Endothelial cell of umbilical vein (primary cell): ENCODE results near the gene CDH9. TPM values are rescaled to one million over a fixed set of nuclear protein-coding genes. Genes with fewer than 3 reads are reported as not detected.

Source experiments
- BruUV-seq: library from RNA; stranded (reverse); fragments of 400-500 nt; replicated peaks from 2 replicates; lab custom pipeline; 2021; lab: Mats Ljungman, UMichigan
- CTCF ChIA-PET: fragments of 300-600, 350-600 bp; sonication (Branson Sonifier 250); formaldehyde crosslinking; loops from one replicate; lab custom pipeline; 2021; ENCODE audit warnings: antibody characterized with exemption, inconsistent platforms; lab: Charles Lee
- POLR2A ChIA-PET: fragments of 300-600, 350-600 bp; sonication (Branson Sonifier 250); formaldehyde crosslinking; loops from one replicate; lab custom pipeline; 2021; ENCODE audit warnings: antibody characterized with exemption, inconsistent platforms; lab: Charles Lee
- DNase-seq: peaks from one replicate; pipeline ENCODE4 v3.0.0-alpha.2; 2011; ENCODE audit warnings: low read depth, low spot score
- FAIRE-seq: peaks from 2 replicates; lab custom pipeline; 2011; peaks lifted over from hg19 to GRCh38; lab: Jason Lieb, UNC
- H2AFZ ChIP-seq: 2 replicates; pipeline ENCODE4 v1.6.0; 2012; ENCODE audit warnings: low read depth, low read length, control low read depth, inconsistent platforms
- H3K27ac ChIP-seq: 2 replicates; pipeline ENCODE4 v1.5.1; 2011; ENCODE audit warnings: low read depth, mild to moderate bottlenecking, control low read depth, low read length, moderate library complexity; ENCODE audit not compliant: insufficient read depth
- H3K27me3 ChIP-seq, 2 experiments: 2 replicates each; pipeline versions ENCODE4 v1.6.0 to v1.6.1; 2011; ENCODE audit warnings: low read length in 2 of 2, mixed read lengths in 1 of 2; ENCODE audit not compliant: control insufficient read depth in 2 of 2, insufficient read depth in 2 of 2
- H3K36me3 ChIP-seq, 2 experiments: 2 replicates in 1 of 2; 3 replicates in 1 of 2; pipeline ENCODE4 v1.5.1; 2011; ENCODE audit warnings: low read length in 2 of 2, mild to moderate bottlenecking in 1 of 2, moderate library complexity in 1 of 2; ENCODE audit not compliant: control insufficient read depth in 2 of 2, insufficient read depth in 2 of 2; ENCODE audit errors: extremely low read depth in 1 of 2
- H3K4me1 ChIP-seq: 3 replicates; pipeline ENCODE4 v1.5.1; 2011; ENCODE audit warnings: mild to moderate bottlenecking, low read length; ENCODE audit not compliant: control insufficient read depth, insufficient read depth; ENCODE audit errors: extremely low read depth
- H3K4me2 ChIP-seq: 2 replicates; pipeline ENCODE4 v1.6.1; 2011; ENCODE audit warnings: low read length, control low read depth, mixed read lengths; ENCODE audit not compliant: insufficient read depth
- H3K4me3 ChIP-seq, 3 experiments: fragments of 200-600 bp in 1 of 3; sonication (generic), shearing (Covaris generic) in 1 of 3; replicated peaks in 1 of 3; 2 replicates each; pipeline ENCODE4 v1.5.1; 2011 to 2016; ENCODE audit warnings: control low read depth in 3 of 3, low read length in 3 of 3, mild to moderate bottlenecking in 2 of 3, inconsistent platforms in 1 of 3, low read depth in 1 of 3, moderate library complexity in 1 of 3; ENCODE audit not compliant: insufficient read depth in 1 of 3
- H3K79me2 ChIP-seq: 2 replicates; pipeline ENCODE4 v1.6.0; 2012; ENCODE audit warnings: low read length, inconsistent platforms; ENCODE audit not compliant: control insufficient read depth, insufficient read depth
- H3K9ac ChIP-seq: replicated peaks from 2 replicates; pipeline ENCODE3; 2011; ENCODE audit warnings: low read length, control low read depth; ENCODE audit not compliant: insufficient read depth; ENCODE audit errors: extremely low read depth
- H3K9me1 ChIP-seq: replicated peaks from 3 replicates; pipeline ENCODE4 v1.6.0; 2011; ENCODE audit warnings: mild to moderate bottlenecking, low read length; ENCODE audit not compliant: control insufficient read depth, insufficient read depth; ENCODE audit errors: extremely low read depth
- H3K9me3 ChIP-seq: replicated peaks from 2 replicates; pipeline ENCODE4 v1.5.1; 2012; ENCODE audit warnings: low read length, inconsistent platforms; ENCODE audit not compliant: control insufficient read depth, insufficient read depth
- H4K20me1 ChIP-seq: replicated peaks from 2 replicates; pipeline ENCODE3; 2011; ENCODE audit warnings: mild to moderate bottlenecking, low read length; ENCODE audit not compliant: control insufficient read depth, insufficient read depth; ENCODE audit errors: extremely low read depth
- CTCF ChIP-seq, 2 donors: IDR thresholded peaks; 1 replicate in 1 of 2; 2 replicates in 1 of 2; pipeline ENCODE4 v1.5.1; 2011; ENCODE audit warnings: low read length in 2 of 2, mild to moderate bottlenecking in 2 of 2, moderate library complexity in 2 of 2, control low read depth in 1 of 2, inconsistent platforms in 1 of 2, low read depth in 1 of 2; ENCODE audit not compliant: insufficient read depth in 1 of 2; ENCODE audit errors: extremely low read depth in 1 of 2
- EZH2 ChIP-seq: IDR thresholded peaks from 2 replicates; pipeline ENCODE4 v1.6.1; 2012; ENCODE audit warnings: borderline replicate concordance, low read depth, mild to moderate bottlenecking, moderate library complexity, low read length, inconsistent platforms; ENCODE audit not compliant: severe bottlenecking
- FOS ChIP-seq: IDR thresholded peaks from 2 replicates; pipeline ENCODE4 v1.6.1; 2011; ENCODE audit warnings: mild to moderate bottlenecking, low read length, moderate library complexity, borderline replicate concordance; ENCODE audit not compliant: insufficient read depth
- GATA2 ChIP-seq: IDR thresholded peaks from 2 replicates; pipeline ENCODE4 v1.7.0; 2011; ENCODE audit warnings: low read depth, mild to moderate bottlenecking, moderate library complexity, mixed read lengths, low read length; ENCODE audit not compliant: insufficient read length, insufficient read depth
- JUN ChIP-seq: IDR thresholded peaks from 2 replicates; pipeline ENCODE4 v1.6.1; 2011; ENCODE audit warnings: borderline replicate concordance, low read depth; ENCODE audit not compliant: insufficient read length, insufficient read depth
- MYC ChIP-seq: IDR thresholded peaks from one replicate; pipeline ENCODE4 v1.6.1; 2011; ENCODE audit warnings: mild to moderate bottlenecking, low read depth, low read length
- POLR2A ChIP-seq: IDR thresholded peaks from 2 replicates; pipeline ENCODE4 v1.6.1; 2012; ENCODE audit warnings: low read depth, mild to moderate bottlenecking, control low read depth, low read length
- POLR2AphosphoS5 ChIP-seq: IDR thresholded peaks from 2 replicates; pipeline ENCODE4 v1.6.1; 2012; ENCODE audit warnings: low read depth, mild to moderate bottlenecking, control low read depth, low read length, moderate library complexity; ENCODE audit not compliant: insufficient read depth
- dilution Hi-C: fragments of 300-500 bp; cut with MboI; formaldehyde crosslinking; loops from one replicate; pipeline ENCODE4 v1.15.0; 2019; ENCODE audit warnings: low sequenced_read_pairs; ENCODE audit not compliant: extremely low pct_ligation_motif_present
- intact Hi-C: fragments of 100-400 bp; cut with micrococcal nuclease; formaldehyde crosslinking; loops from one replicate; pipeline ENCODE4 v1.10.0; 2022
- polyA plus RNA-seq, 4 experiments: library from polyadenylated mRNA; depleted of rRNA in 3 of 4; stranded (reverse) in 3 of 4; unstranded in 1 of 4; fragments of >200 nt; gene quantifications; 2 replicates each; pipeline versions ENCODE4 v1.2.1 to v1.2.3, GENCODE V29; 2011 to 2012; ENCODE audit warnings: missing spikeins in 1 of 4
- total RNA-seq: library from RNA; stranded (reverse); gene quantifications from 2 replicates; pipeline ENCODE4 v1.2.3, GENCODE V29; 2021
- TF ChIP-seq, protein P1 (sequence below): IDR thresholded peaks from 2 replicates; pipeline ENCODE4 v1.6.1; 2011; ENCODE audit not compliant: insufficient read depth, insufficient read length

Gene CDH9
- total and polyA plus RNA-seq, 2 donors (not counting 3 experiments of a cell fraction or from before 2014, with no cell fraction given): not detected

DNA sequence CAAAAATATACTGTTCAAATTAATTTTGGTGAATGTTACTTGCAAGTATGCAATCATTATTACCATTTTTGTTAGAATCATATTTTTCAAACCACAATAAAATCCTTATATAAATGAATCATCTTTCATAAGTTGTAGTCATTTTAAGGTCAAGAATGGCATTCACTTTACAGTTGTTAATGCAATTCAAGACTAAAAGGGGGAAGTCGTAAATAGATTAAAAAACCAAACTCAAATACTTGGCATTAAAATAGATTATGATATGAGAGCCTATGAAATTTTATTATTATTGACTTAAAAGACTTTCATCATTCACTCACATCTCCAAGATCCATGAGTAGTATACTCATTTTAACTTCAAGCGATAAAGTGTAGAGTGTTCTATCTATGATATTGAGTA, 11.6 kb downstream of the CDH9 start:
- DNase-seq: no peak
- H4K20me1 ChIP-seq: no peaks in the 10 kb centered on the region
- ChIA-PET POLR2A (no interaction called here), CTCF (no interaction called here)
- FAIRE-seq: no peak
- H3K9me1 ChIP-seq: no peaks in the 10 kb centered on the region
- intact Hi-C loops: no loop called here
- no peak overlapping the region for H3K9ac ChIP-seq
- H3K27ac ChIP-seq: no peak overlapping the region
- no peak overlapping the region for H3K4me2 ChIP-seq
- no peaks in the 10 kb centered on the region for H3K36me3 ChIP-seq
- H3K79me2 ChIP-seq: no peaks in the 10 kb centered on the region
- no TSS peak for BruUV-seq
- H3K9me3 ChIP-seq: peaks cover 4% of the 10 kb centered on the region
- H2AFZ ChIP-seq: no peak overlapping the region
- dilution Hi-C loops: no loop called here
- H3K4me3 ChIP-seq: no peak overlapping the region
- TF ChIP-seq EZH2: no peak
- TF ChIP-seq GATA2: no peak
- no peak for TF ChIP-seq FOS
- no peak for TF ChIP-seq POLR2AphosphoS5
- TF ChIP-seq JUN: no peak
- TF ChIP-seq MYC: no peak
- TF ChIP-seq, protein P1, sequence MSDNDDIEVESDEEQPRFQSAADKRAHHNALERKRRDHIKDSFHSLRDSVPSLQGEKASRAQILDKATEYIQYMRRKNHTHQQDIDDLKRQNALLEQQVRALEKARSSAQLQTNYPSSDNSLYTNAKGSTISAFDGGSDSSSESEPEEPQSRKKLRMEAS: no peak
- no peak for TF ChIP-seq POLR2A
- TF ChIP-seq CTCF (IDR thresholded peaks at IDR 0.05; ENCODE audit: extremely low read depth in 1 of 2, insufficient read depth in 1 of 2, low read depth in 1 of 2, low read length in 2 of 2): no peak
- H3K27me3 ChIP-seq: no peaks in the 10 kb centered on the region
- H3K4me1 ChIP-seq: no peaks in the 10 kb centered on the region
